ENCODE data around the gene AKR1A1.
"Not testable (repeated sequence)": the region's sequence is repeated elsewhere in the genome, so short reads cannot be mapped to it uniquely, and the experiment has no call there.

AKR1A1 gene

DNA sequence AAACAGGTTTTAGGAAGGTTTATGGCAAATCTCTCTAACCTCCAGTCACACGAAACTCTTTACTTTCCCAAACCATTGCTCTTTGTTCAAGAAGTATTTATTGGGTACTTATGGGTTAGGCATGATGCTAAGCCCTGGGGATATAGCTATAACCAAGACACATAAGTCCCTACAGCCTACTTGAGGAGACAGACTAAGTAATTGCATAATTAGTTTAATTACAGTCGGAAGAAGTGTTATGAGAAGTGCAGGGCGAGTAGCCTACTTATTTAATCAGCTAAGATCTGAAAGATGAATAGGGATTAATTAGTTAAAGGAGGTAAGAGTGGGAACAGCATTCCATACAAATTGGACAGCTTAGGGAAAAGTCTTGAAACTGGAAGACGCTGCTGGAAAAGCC lies 20.0 kb downstream of the AKR1A1 start:
- no peak for FAIRE-seq

DNA sequence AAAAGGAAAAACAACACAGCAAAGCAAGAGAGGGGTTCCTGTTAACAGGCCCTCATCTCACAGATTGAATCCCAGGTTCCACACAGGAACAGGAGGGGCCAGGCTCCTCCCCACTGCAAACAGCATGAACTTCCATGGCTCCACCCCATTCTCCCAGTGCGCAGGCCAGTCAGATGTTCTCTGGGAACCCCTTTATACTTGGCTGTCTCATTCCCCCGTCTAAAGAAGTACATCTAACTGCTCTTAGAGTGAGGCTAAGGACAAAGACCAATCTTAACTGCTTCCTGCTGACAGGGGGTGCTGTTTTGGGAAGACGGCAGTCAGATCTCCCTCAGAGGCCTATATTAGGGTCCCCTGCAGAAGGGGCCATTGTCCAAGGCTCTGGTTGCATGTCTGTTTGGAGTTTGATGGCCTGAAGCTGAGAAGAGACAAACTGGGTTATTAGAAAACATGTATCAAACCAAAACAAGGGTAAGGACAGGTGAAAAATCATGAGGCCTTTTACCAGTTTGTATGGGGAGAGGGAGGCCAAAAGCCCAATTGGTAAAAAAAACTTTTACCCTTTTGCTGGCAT lies 22.7 kb downstream of the AKR1A1 start:
- FAIRE-seq: no peak

DNA sequence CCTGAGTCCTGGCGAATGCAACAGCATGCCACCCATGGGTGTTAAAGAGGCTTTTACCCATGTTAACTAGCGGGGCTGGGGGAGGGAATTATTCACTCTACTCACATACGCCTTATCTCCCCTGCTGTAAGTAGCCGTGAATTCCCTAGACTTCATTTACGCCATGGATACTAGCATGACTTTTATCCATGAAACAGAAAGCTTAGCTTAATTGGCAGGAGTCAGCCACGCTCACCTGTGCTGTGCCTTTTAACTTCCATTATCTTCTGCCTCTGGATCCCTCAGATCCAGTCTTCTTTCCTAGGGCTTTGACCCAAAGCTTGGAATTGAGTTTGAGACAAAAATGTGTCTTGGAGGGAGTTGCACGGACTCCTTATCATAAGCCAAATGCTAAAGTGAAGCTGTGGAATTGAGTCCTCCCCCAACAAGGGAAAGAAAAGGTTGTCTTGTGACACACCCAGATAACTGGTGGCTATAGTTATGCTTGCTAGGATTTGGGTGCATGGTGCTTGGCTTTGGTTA lies 23.5 kb downstream of the AKR1A1 start:
- FAIRE-seq: no peak

DNA sequence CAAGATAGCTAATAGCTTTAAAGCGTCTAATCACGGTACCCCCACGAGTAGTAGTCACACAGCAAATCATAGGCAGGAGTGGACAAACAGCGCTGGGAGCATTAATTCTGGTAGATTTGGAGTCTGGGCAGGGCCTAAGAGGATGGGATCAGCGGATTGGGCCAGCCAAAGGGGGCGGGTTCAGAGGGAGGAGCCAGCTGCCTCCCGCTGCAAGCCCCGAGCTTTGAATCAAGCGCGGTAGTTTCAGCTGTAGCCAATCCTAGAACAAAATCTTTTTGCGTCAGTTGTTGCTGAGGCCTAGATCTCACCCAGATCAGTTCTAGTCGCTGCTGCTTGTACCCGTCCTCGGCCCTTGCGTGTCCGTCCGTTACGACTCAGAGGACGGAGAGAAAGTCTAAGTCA lies 32.6 kb downstream of the AKR1A1 start:
- FAIRE-seq: peak; percentile 98

DNA sequence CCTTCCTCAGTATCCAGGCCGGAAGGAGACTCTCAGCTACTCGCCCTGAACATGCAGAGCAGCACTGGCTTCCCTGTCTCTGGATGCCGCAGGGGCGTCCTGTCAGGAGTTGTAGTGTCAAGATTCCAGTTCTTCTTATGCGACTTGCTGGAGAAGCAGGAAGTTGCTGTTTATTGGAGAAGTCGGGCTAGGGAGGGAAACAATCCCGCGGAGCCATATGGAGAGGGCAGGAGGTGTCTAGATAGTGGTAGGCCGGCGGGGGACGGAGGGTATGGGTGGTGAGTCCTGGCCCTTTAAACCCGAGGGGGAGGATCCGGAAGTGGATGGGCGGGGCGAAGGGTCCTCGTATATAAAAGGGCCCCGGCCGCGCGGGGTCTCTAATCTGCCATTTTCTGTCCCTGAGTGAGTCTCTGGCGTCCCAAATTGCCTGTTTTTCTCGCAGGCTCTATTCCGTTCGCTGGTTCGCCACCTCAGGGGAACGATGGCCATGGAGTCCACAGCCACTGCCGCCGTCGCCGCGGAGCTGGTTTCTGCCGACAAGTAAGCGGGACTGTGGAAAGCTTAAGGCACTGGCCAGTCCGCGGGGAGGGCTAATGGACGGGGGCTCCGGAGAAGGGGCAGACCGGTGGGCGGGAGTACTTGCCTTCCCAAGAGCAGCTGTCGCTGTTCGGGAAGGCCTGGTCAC lies 33.2 kb downstream of the AKR1A1 start, which contains the start of gene NASP:
Gene NASP, plus strand, starts transcription at position 376 of the 685 bp plus-strand sequence. Its CDS starts 106 bp downstream, at position 482.
- FAIRE-seq: peak; percentile 37

DNA sequence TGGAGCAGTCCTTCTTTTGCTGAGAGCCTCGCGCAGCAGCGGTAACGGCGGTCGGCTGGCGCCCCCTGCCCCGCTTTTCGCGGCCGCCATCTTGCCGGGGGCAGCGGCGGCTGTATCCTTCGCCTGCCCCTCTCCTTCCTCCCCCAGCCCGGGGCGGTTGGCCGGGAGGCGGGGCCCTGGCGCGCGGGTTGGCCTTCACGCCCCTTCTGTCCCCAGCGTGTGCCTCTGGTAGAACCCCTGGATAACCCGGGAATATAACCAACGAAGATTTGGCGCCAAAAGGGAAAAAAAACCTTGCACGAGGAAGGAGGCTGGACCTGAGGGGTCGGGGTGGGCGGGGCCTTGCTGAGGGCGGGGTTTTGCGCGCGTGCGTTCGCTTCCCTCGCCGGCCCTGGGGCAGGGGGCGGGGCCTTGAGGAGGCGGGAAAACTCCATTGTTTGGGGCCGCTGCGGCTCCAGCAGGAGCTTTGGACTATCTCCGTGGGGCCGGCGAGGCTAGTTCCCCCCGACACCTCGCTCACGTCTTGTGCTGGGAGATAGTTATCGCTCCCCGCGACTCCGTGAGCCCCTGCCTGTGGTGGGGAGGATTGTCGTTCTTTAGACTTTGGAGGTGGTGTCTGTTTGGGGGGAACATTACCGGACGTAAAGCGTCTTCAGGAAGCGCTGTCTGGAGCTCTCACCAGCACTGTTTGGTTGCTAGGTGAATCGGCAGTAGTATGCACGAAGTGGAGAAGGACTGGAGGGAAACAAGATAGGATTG lies 33.9 kb downstream of the AKR1A1 start:
- FAIRE-seq: no peak

DNA sequence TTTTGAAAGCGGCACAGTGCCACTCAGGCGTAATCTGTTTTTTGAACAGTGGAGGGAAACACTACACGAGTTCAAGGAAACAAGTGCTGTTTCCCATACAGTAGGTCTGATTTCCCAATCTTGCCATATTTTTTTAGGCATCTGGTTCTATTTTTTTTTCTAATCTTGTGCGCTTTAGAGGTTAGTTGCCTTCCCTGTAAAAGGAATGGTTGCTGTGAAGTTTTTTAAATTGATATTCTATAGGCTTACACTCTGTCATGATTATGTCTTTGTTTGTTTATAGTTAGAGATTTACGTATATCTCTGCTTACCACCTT lies 34.4 kb downstream of the AKR1A1 start:
- FAIRE-seq: no peak

DNA sequence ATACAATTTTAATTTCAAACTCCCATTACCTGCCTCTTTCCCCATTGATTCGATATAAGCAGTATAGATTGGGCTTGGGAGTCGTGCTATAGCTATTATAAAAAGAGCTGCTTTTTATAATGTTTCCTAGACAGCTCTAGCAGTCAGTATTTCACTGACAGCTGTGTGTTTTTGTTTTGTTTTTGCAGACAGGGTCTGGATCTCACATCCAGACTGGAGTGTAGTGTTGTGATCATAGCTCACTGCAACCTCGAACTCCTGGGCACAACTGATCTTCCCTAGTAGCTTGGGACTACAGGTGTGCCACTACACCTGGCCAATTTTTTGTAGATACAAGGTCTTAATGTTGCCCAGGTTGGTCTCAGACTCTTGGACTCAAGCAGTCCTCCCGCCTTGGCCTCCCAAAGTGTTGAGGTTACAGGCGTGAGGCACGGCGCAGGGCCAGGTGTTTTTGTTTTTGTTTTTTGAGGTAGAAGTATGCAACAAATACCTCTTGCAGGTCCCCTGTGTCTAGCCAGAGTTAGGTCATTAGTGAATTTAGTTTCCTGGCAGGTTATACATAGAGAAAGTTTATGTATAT lies 35.0 kb downstream of the AKR1A1 start:
- FAIRE-seq: no peak

DNA sequence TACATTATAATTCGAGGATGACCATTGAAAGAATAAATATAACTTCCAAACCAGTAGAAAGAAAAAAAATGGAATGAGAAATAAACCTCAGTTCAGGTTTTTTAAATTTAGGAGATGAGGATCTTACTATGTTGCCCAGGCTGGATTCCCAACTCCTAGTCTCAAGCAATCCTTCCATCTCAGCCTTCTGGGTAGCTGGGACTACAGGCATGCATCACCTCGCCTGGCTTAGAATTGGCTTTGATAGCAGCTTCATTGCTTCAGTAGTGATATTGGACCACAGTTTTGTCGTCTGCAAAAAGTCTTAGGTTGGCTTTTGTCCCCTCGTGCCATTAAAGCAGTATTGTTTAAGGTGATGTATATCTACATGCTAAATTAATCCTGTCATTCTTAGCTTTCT lies 36.1 kb downstream of the AKR1A1 start:
- no peak for FAIRE-seq

DNA sequence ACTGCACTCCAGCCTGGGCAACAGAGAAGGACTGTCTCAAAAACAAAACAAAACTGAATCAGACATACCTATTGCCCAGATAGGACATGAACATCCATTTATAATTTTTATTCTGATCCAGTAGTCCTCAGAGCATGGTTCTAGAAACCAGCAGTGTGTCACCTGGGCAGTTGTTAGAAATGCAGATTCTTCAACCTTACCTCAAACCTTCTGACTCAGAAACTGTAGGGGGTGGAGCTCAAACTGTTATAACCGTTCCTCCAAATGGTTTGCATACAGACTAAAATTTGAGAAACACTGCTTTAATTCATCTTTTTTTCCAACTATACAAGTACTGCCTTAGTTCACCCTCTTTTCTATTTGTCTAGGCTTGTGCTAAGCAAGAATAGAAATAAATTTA lies 39.2 kb downstream of the AKR1A1 start:
- FAIRE-seq: no peak

DNA sequence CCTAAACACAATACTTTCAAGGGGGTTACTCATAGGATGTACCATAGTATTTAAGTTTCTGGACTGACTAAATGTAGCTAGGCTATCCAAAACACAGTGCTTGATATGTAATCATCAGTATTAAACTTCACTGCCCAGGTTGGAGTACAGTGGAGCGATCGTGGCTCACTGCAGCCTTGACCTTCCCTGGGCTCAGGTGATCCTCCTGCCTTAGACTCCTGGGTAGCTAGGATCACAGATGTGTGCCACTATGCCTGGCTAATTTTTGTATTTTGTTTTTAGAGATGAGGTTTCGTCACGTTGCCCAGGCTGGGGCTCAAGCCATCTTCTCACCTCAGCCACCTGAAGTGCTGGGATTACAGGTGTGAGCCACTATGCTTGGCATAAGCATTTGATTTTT lies 43.8 kb downstream of the AKR1A1 start:
- FAIRE-seq: no peak

DNA sequence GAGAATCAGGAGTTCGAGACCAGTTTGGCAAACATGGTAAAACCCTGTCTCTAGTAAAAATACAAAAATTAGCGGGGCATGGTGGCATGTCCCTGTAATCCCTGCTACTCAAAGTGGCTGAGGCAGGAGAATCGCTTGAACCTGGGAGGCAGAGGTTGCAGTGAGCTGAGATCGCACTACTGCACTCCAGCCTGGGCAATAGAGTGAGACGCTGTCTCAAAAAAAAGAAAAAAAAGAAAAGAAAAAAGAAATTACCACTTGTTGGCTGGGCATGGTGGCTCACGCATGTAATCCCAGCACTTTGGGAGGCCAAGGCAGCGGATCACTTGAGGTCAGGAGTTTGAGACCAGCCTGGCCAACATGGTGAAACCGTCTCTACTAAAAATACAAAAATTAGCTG lies 46.1 kb downstream of the AKR1A1 start:
- not testable (repeated sequence) for FAIRE-seq

DNA sequence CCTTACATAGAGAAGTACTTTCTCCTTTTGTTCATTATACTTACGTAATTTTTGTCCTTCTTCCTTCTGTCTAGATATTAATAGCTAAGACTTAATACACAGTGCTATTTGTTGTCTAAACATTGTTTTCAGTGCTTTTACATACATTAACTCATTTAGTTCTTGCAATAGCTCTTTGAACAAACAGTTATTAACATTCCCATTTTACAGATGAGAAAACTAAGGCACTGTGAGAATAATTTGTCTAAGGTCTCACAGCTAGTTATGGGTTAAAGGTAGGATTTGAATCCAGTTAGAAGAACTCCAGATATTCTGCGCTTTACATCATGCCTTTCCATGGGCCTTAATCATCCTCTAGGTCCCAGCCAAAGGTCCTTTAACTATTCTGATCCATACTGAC lies 53.6 kb downstream of the AKR1A1 start:
- FAIRE-seq: no peak

DNA sequence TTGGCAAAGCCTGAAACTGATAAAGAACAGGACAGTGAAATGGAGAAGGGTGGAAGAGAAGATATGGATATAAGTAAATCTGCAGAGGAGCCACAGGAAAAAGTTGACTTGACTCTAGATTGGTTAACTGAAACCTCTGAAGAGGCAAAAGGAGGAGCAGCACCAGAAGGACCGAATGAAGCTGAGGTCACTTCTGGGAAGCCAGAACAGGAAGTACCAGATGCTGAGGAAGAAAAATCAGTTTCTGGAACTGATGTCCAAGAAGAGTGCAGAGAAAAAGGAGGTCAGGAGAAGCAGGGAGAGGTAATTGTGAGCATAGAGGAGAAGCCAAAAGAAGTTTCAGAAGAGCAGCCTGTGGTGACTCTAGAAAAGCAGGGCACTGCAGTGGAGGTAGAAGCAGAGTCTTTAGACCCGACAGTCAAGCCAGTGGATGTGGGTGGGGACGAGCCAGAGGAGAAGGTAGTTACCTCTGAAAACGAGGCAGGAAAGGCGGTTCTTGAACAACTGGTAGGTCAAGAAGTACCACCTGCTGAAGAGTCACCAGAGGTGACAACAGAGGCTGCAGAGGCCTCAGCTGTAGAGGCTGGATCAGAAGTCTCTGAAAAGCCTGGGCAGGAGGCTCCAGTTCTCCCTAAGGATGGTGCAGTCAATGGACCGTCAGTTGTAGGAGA lies 56.9 kb downstream of the AKR1A1 start:
- FAIRE-seq: no peak

DNA sequence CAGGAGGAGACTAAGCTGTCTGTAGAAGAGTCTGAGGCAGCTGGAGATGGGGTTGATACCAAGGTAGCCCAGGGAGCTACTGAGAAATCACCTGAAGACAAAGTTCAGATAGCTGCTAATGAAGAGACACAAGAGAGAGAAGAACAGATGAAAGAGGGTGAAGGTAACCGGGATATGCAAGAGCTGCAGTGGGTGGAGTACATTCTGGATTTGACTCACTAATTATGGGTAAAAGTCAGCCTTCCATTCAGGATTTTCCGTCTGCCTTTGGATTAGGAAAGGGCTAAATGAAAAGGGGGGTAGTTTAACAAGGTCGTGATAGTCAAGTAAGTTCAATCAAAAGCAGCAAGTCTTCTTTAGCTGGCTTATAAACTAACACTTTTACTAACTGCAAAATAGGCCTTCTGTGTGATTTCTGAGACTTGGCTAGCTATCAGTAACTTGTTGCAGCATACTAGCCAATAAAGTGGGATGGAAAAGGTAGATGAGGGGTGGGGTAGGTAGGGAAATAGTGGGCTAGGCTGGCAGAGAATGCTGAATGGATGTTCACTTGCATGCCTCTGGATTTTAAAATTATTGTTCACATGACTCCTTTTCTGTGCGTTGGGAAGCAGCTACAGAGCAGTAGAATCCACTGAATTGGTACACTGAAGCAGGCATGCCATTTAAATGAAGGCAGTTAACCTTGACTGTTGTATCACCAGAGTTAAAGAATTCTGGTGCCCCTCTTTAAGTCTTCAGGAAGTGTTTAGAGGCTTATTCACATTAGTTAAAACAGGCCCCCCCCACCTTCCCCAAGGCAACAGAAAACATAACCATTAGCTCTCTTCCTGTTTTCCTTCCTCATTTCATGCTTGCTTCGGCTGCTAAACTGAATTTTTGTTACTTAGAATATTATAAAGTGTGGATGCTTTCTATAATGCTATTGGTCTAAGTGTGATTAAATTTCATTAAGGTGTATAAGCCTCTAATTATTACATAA lies 57.8 kb downstream of the AKR1A1 start:
- no peak for FAIRE-seq

DNA sequence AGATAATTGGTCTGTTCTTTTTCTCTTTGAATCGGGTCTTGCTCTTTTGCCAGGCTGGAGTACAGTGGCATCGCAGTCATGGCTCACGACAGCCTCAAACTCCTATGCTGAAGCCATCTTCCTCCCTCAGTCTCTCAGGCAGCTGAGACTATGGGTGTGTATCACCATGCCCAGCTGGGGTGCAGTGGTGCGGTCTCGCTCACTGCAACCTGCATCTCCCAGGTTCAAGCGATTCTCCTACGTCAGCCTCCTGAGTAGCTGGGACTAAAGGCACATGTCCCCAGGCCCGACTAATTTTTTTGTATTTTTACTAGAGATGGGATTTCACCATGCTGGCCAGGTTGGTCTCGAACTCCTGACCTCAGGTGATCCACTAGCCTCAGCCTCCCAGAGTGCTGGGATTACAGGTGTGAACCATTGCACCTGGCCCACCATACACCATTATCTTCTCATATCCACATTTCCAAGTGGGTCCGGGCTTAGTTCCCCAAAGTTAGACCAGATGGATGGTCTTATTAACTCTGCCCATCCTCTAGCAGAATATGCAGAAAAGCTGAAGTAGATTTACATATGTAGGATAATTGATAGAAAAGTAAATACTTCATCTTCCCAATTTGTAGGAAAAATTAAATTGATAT lies 60.1 kb downstream of the AKR1A1 start:
- FAIRE-seq: no peak

DNA sequence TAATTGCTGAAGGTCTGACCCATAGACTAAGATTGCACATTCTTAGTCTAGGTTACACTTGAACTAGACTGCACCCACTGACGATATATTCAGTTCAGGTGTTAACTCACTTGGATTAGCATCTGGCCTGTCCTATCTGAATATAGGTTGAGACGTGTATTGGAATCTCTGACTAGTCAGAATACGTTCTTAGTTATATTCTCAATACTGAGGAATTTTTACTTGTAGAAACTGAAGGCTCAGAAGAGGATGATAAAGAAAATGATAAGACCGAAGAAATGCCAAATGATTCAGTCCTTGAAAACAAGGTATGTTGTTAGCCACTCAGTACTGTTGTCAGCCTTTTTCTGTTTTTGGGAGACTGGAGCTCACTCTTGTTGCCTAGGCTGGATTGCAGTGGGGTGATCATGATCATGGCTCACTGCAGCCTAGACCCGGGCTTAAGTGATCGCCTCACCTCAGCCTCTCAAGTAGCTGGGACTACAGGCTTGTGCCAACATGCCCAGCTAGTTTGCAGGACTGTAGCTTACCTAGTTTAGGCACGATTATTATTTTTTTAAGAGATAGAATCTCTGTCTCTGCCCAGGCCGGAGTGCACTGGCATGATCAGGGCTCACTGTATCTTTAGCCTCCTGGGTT lies 62.4 kb downstream of the AKR1A1 start:
- no peak for FAIRE-seq

DNA sequence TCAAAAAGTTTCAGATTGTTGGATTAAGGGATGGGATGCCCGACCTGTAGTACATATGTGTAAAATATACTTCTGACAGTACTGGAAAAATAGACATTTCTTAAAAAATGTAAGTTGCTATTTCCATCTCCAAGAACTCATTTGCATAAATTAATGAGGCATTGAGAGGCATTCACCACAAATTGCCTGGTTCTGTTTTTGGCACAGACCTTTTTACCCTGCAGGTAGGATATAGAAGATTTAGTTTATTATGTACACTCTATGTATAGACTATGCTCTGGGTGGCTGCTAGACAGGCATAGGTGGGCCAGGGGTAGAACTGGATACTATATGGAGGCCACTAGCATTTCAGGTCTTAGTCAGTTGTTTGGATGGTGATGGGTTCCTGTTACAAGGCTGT lies 65.3 kb downstream of the AKR1A1 start:
- no peak for FAIRE-seq

DNA sequence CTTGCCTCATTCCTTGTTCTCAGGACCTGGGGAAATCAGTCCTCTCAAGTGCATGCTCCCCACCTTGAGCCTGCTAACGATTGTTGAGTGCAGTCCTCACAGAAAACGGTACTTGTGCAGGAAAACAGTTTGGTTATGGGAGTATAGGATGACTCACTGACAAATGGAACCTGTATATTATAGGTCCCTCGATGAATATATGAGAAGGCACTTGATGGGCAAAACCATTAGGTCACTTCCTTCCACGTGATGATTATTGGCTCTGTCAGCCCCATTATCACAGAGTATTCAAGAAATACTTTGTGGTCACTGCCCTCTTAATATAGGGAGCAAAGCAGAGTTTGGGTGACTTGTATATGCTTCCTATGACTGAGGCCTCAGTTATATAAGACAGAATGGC lies 67.0 kb downstream of the AKR1A1 start:
- no peak for FAIRE-seq

DNA sequence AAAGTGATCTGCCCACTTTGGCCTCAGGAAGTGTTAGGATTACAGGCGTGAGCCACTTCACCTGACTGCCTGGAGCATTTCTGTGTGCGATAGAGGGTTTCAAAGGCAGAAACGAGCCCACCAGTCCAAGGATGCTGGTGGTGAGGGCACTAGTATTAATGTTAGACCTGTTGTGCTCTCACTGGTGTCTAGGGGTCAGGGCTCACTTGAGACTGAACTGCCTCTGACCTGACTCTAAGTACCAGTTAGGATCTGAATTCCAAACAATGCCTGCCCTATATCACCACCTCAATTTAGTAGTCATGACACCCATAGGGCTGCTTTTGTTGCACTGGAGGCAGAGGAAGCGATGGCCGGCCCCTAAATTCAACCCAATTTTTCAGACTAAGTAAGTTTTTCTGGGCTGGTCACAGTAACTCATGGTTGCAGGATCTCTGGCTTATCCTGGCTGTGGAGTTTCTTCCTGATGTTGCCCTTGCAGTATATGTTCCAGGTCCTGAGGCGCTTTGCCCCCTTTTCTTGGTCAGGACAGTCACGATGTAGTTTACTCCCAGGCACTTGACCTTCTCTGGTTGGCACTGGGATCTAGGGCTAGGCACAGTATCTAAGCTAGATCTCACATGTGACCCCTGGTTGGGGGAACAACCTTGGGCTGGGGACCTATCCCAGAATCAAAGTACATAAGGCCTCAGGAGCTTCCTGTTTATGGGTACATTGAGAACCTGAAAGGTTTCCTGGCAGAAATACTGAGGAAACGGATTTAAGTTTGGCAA lies 68.7 kb downstream of the AKR1A1 start:
- no peak for FAIRE-seq

Measured in G401.6 (cell line).